ENCODE data around the gene NAT8L.

GRCh38 chr4:2087170-2087569 lies 28.0 kb downstream of the NAT8L start:
- no peak for TF ChIP-seq CTCF (conservative IDR thresholded peaks at IDR 0.05; ENCODE audit: low read length)
- TF ChIP-seq EZH2phosphoT487 (IDR thresholded peaks at IDR 0.05; ENCODE audit: borderline replicate concordance, low read depth, low read length): no peak
